OCI-LY3 (cell line): ENCODE results near the gene HERPUD1.
A peak's percentile ranks its signal among the peaks of the same experiment; 100 is the strongest.
"Not testable (repeated sequence)": the region's sequence is repeated elsewhere in the genome, so short reads cannot be mapped to it uniquely, and the experiment has no call there.

Source experiments
- H2AFZ ChIP-seq: fragments of 200-600, 300-600 bp; shearing (Covaris generic); 2 replicates; pipeline ENCODE4 v1.6.0; 2014; ENCODE audit warnings: antibody characterized with exemption, low read depth, low read length
- H3K27ac ChIP-seq: fragments of 200-600, 300-600 bp; sonication (generic); 2 replicates; pipeline ENCODE4 v1.5.1; 2014; ENCODE audit warnings: mild to moderate bottlenecking, low read length, moderate library complexity, mixed read lengths
- H3K27me3 ChIP-seq: fragments of 200-600, 300-600 bp; sonication (generic); 2 replicates; pipeline ENCODE4 v1.6.1; 2014; ENCODE audit warnings: low read depth, low read length, mixed read lengths
- H3K36me3 ChIP-seq: fragments of 200-600, 300-600 bp; sonication (generic); replicated peaks from 2 replicates; pipeline ENCODE3; 2014; ENCODE audit warnings: low read depth, low read length, mixed read lengths
- H3K4me1 ChIP-seq: fragments of 300-600, 200-600 bp; sonication (generic); 2 replicates; pipeline ENCODE4 v1.6.1; 2014; ENCODE audit warnings: low read length, mixed read lengths
- H3K4me2 ChIP-seq: fragments of 200-600, 300-600 bp; sonication (generic); 2 replicates; pipeline ENCODE4 v1.6.1; 2014; ENCODE audit warnings: low read length, mixed read lengths
- H3K4me3 ChIP-seq: fragments of 300-600, 200-600 bp; sonication (generic); 2 replicates; pipeline ENCODE4 v1.5.1; 2014; ENCODE audit warnings: antibody characterized with exemption, mild to moderate bottlenecking, low read length, moderate library complexity
- H3K79me2 ChIP-seq: fragments of 300-600, 200-600 bp; shearing (Covaris generic); 2 replicates; pipeline ENCODE4 v1.6.1; 2014; ENCODE audit warnings: mild to moderate bottlenecking, low read length, mixed read lengths
- H3K9ac ChIP-seq: fragments of 300-600, 200-600 bp; shearing (Covaris generic); 2 replicates; pipeline ENCODE4 v1.6.0; 2014; ENCODE audit warnings: mild to moderate bottlenecking, low read length, moderate library complexity
- H3K9me3 ChIP-seq: fragments of 200-600, 300-600 bp; shearing (Covaris generic); 2 replicates; pipeline ENCODE4 v1.6.1; 2014; ENCODE audit warnings: low read length, mixed read lengths; ENCODE audit not compliant: insufficient read depth
- H4K20me1 ChIP-seq: fragments of 200-600, 300-600 bp; sonication (generic); 2 replicates; pipeline ENCODE4 v1.6.1; 2016; ENCODE audit warnings: low read length, mixed read lengths; ENCODE audit not compliant: insufficient read depth
- EZH2phosphoT487 ChIP-seq: fragments of 200-600 bp; shearing (Covaris generic); IDR thresholded peaks from 2 replicates; pipeline ENCODE4 v1.6.1; 2018; ENCODE audit warnings: antibody characterized with exemption, mixed run types, low read depth
- TF ChIP-seq, protein P1 (sequence below): fragments of 200-600, 300-600 bp; sonication (generic); IDR thresholded peaks from 2 replicates; pipeline ENCODE4 v1.5.1; 2014; ENCODE audit warnings: antibody characterized with exemption, low read length, low read depth

Gene HERPUD1

GRCh38 chr16:56988948-56989945, 57.3 kb downstream of the HERPUD1 start, which contains the start of gene NLRC5:
Gene NLRC5, plus strand, starts transcription at chr16:56989557. Its CDS starts 31,156 bp downstream, at chr16:57020713.
- no peak for TF ChIP-seq EZH2phosphoT487
- TF ChIP-seq, protein P1, sequence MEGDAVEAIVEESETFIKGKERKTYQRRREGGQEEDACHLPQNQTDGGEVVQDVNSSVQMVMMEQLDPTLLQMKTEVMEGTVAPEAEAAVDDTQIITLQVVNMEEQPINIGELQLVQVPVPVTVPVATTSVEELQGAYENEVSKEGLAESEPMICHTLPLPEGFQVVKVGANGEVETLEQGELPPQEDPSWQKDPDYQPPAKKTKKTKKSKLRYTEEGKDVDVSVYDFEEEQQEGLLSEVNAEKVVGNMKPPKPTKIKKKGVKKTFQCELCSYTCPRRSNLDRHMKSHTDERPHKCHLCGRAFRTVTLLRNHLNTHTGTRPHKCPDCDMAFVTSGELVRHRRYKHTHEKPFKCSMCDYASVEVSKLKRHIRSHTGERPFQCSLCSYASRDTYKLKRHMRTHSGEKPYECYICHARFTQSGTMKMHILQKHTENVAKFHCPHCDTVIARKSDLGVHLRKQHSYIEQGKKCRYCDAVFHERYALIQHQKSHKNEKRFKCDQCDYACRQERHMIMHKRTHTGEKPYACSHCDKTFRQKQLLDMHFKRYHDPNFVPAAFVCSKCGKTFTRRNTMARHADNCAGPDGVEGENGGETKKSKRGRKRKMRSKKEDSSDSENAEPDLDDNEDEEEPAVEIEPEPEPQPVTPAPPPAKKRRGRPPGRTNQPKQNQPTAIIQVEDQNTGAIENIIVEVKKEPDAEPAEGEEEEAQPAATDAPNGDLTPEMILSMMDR, result no peak
- H3K4me1 ChIP-seq, result peaks cover 18% of the 10 kb centered on the region
- H3K4me2 ChIP-seq, result peak within 1 kb of the TSS; percentile 88
- H3K27ac ChIP-seq, result peak within 1 kb of the TSS; percentile 47
- H3K79me2 ChIP-seq, result peaks cover 47% of the 10 kb centered on the region
- peak within 1 kb of the TSS; percentile 84 for H3K9ac ChIP-seq
- H3K36me3 ChIP-seq, result peaks cover 15% of the 10 kb centered on the region
- H3K27me3 ChIP-seq, result no peaks in the 10 kb centered on the region
- H3K4me3 ChIP-seq, result peak within 1 kb of the TSS; percentile 85
- no peaks in the 10 kb centered on the region for H3K9me3 ChIP-seq
- H4K20me1 ChIP-seq, result no peaks in the 10 kb centered on the region
- H2AFZ ChIP-seq, result peak within 1 kb of the TSS; percentile 79

GRCh38 chr16:56989988-56990387, 58.0 kb downstream of the HERPUD1 start:
- peaks cover 15% of the 10 kb centered on the region for H3K36me3 ChIP-seq
- no peak overlapping the region for H2AFZ ChIP-seq
- H3K4me3 ChIP-seq, result peak overlapping the region; percentile 85
- H3K9ac ChIP-seq, result peak overlapping the region; percentile 84
- H3K27ac ChIP-seq, result peak overlapping the region; percentile 47
- TF ChIP-seq EZH2phosphoT487, result no peak
- TF ChIP-seq, protein P1, result no peak
- peaks cover 51% of the 10 kb centered on the region for H3K79me2 ChIP-seq
- no peaks in the 10 kb centered on the region for H4K20me1 ChIP-seq
- peak overlapping the region; percentile 88 for H3K4me2 ChIP-seq
- H3K9me3 ChIP-seq, result no peaks in the 10 kb centered on the region
- peaks cover 18% of the 10 kb centered on the region for H3K4me1 ChIP-seq
- no peaks in the 10 kb centered on the region for H3K27me3 ChIP-seq

- H3K4me1 ChIP-seq, result peaks cover 19% of the 10 kb centered on the region
- H2AFZ ChIP-seq, result no peak overlapping the region
- H3K27me3 ChIP-seq, result no peaks in the 10 kb centered on the region
- peak overlapping the region; percentile 84 for H3K9ac ChIP-seq
- H4K20me1 ChIP-seq, result no peaks in the 10 kb centered on the region
- peak overlapping the region; percentile 47 for H3K27ac ChIP-seq
- TF ChIP-seq, protein P1, result no peak
- H3K79me2 ChIP-seq, result peaks cover 58% of the 10 kb centered on the region
- peak overlapping the region; percentile 88 for H3K4me2 ChIP-seq
- H3K4me3 ChIP-seq, result peak overlapping the region; percentile 85
- H3K36me3 ChIP-seq, result peaks cover 16% of the 10 kb centered on the region
- H3K9me3 ChIP-seq, result no peaks in the 10 kb centered on the region
Observed at GRCh38 chr16:56990407-56991286, 58.7 kb downstream of the HERPUD1 start.

- H3K27me3 ChIP-seq, H3K9me3 ChIP-seq, H3K4me3 ChIP-seq, H3K27ac ChIP-seq, H3K4me2 ChIP-seq, H2AFZ ChIP-seq, H3K9ac ChIP-seq, H4K20me1 ChIP-seq: not testable (repeated sequence)
- Histone ChIP-seq H3K79me2 (peaks cover 74% of the 10 kb centered on the region), H3K4me1 (peaks cover 23% of the 10 kb centered on the region), H3K36me3 (peaks cover 28% of the 10 kb centered on the region)
Observed at GRCh38 chr16:56992431-56992830, 60.5 kb downstream of the HERPUD1 start.
